ENCODE data around the gene CYGB.
A peak's percentile ranks its signal among the peaks of the same experiment; 100 is the strongest.
"Not testable (repeated sequence)": the region's sequence is repeated elsewhere in the genome, so short reads cannot be mapped to it uniquely, and the experiment has no call there.

CYGB gene

DNA sequence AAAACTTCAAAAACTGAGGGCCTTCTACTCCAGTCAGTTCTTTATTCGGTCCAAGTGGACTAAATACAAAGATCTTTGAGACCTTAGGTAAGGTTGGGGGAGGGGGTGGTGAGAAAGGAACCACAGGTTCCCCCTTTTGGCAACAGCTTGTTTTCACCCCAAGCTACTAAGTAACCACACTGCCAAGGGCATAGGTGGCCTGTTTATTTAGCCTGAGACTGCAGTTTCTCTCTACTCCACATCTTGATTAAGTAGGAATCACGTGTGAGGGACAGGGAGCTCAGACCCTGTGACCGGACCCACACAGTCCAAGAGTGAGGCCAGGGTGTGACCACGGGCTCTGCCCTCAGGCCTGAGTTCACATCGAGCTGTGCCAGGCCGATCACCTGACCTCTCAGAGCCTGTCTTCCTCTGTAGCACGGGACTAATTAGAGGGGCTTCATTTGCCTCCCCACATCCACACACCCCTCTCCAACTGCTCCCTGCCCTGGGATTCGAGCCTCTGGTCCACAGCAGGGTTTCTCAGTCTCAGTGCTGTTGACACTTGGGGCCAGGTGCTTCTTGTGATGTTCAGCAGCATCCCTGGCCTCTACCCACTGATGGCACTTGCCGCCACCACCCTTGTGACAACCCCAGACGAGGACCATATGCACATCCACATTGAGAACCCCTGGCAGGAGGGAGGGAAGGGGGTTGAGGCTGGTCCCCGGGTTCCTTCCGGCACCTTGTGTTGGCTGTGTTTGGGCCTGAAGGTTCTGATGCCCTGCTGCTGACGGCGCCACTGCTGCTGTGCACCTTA, 30.3 kb upstream of the CYGB start:
- no peak for DNase-seq (ENCODE audit: low read depth, low spot score)

DNA sequence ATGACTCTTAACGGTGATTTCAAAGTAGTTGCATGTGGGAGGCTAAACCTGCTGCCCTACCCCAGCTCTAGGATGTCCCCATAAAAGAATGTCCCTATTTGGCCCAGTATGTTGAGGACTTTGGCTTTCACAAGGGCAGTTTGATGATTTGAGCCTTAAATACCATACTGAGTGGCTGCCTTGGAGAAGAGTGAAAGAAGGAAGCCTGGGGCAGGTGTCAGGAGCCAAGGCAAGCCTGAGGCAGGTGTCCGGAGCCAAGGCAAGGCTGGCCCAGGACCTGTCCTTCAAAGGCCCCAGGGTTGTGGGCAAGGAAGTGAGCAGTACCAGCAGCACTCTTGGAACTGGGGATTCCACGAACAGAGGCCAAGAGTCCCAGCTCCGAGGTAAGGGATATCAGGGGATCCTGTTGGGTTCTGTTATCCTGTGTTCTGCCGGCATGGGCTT, 29.5 kb upstream of the CYGB start:
- no peak for DNase-seq (ENCODE audit: low read depth, low spot score)

DNA sequence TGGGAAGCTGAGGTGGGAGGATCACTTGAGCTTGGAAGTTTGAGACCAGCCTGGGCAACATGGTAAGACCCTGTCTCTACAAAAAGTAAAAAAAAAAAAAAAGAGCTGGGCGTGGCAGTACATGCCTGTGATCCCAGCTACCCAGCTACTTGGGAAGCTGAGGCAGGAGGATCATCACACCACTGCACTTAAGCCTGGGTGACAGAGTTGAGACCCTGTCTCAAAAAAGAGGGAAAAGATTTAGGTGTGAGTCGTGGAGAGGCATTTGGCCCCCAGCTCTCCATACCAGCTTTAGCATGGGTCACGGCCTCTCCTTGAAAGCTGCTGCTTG, 29.1 kb upstream of the CYGB start:
- no peak for DNase-seq (ENCODE audit: low read depth, low spot score)

DNA sequence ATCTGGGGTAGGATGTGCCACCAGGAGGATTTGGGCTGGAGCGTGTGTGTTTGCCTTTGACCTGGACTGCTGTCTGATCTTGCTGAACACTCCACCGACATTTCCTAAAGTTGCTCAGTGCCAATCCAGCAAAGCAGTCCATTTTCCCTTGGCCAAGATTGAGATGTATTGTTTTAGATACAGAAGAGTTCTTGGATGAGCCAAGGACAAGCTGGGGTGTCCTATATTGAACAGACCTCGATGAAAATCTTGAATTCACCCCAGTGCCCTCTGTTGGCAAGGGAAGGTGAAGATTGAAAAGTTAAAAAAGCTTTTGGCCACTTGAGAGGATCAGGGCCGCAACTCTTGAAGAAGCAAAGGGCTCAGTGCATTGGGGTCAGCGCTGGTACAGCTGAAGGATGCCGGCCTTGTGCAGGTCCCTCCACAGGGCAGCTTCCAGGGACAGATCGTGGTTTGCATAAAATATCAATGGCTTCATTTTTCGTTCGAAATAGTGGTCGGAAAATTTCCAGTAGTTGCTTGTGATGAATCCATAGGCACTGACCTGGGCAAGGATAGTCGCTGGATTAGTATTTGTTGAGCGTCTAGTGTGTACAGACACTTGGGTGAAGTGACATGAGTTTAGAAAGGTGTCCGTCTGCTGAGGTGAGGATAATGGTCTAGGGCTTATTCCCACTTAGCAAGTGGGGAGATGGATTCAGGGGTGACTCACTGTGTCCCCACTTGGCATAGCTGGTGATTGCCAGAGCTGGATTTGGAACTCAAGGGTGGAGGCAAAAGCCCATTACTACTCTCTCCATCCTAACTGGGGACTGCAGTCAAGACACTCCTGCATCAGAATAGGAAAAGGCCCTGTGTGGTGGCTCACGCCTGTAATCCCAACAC, 28.5 kb upstream of the CYGB start:
- DNase-seq (ENCODE audit: low read depth, low spot score), result no peak

DNA sequence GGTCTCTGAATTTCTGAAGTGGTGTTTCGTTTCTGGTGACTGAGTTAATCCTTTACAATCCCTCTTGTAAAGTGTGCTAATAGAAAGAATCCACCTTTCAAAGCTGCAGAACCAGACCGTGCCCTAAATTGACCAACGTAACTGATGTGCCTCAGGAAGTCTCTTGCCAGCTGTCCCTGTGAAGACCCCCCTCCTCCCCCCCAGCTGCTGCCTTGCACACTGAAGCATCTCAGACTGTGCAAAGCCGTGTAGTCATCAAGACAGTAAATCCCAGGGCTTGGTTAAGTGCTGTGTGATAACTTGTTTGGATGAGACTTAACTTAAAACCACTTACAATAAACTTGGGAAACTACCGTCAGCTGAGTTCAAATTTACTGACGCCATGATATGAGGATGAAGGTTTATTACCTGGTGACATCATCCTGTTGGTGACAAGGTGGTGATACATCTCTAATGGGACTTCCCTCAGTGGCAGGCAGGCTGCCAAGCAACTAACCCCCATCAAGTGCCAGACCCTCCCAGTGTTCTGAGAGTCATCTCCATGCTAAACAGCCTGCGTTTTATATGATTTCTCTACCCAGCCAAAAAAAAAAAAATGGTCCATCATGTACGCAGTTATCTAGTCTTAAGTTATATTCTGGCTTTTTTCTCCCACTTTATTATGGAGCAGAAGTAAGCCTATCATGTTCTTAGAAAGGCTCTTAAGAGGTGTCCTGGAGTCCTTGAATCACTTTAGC, 27.6 kb upstream of the CYGB start:
- DNase-seq (ENCODE audit: low read depth, low spot score), result not testable (repeated sequence)

DNA sequence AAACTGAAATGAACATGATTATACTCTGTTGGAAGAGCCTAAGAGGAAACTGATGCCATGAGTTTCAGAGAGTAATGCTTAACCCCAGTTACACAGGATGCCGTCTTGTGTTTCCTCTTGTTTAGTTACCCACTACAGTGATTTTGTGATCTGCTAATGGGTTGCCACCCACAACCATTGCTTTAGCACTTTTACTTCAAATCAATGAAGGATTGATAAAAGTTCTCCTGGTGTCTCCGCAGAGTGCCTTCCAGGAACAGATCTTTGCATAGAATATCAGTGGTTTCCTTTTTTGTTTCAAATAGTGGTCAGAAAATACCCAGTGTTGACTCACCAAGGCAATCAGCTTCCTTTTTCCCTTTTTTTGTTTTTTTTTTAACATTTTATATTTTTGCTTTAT, 25.9 kb upstream of the CYGB start:
- not testable (repeated sequence) for DNase-seq (ENCODE audit: low read depth, low spot score)

GRCh38 chr17:76562734-76563148, 25.2 kb upstream of the CYGB start:
- DNase-seq (ENCODE audit: low read depth, low spot score), result no peak

DNA sequence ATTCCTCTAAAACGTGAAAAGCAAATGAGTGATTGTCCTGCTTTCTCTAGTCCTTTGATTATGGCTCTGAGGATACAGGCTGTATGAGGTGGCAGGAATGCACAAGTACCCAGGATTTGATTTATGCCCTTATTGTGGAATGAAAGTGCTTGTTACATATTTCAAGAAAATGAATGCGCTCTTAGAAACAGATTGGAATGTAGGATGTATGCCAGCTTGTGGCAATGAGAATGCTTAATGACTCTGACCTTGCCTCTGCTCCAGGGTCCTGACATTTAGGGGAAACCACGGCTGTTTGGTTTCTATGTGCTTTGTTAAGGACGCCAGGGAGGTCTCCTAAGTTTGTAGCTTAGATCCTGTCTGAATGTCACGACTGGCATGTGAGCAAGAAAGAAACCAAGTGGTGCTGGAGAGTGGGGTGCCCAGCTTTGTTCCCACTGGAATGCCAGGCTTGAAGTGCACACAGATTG, 24.3 kb upstream of the CYGB start:
- DNase-seq (ENCODE audit: low read depth, low spot score), result no peak

DNA sequence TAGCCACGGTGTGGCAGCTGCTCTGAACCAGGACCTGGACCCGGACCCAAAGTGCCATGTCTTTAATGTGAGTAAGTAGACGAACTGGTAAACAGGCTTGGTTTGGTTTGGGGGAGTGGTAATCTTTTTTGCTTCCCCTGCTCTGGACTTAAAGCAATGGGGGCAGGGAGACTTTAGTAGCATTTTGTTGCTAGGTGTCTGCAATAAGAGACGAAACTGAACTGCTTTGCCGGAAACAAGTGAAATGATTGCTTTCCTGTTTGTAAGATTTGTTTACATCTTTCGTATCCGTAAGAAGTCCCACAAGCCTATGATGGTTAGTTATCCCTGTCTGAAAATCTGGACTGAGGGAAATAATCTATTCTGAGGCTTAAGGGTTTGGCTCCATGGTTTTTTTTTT, 23.8 kb upstream of the CYGB start:
- DNase-seq (ENCODE audit: low read depth, low spot score), result no peak

- DNase-seq (ENCODE audit: low read depth, low spot score), result no peak
Measured at GRCh38 chr17:76560877-76561221, 23.3 kb upstream of the CYGB start.

DNA sequence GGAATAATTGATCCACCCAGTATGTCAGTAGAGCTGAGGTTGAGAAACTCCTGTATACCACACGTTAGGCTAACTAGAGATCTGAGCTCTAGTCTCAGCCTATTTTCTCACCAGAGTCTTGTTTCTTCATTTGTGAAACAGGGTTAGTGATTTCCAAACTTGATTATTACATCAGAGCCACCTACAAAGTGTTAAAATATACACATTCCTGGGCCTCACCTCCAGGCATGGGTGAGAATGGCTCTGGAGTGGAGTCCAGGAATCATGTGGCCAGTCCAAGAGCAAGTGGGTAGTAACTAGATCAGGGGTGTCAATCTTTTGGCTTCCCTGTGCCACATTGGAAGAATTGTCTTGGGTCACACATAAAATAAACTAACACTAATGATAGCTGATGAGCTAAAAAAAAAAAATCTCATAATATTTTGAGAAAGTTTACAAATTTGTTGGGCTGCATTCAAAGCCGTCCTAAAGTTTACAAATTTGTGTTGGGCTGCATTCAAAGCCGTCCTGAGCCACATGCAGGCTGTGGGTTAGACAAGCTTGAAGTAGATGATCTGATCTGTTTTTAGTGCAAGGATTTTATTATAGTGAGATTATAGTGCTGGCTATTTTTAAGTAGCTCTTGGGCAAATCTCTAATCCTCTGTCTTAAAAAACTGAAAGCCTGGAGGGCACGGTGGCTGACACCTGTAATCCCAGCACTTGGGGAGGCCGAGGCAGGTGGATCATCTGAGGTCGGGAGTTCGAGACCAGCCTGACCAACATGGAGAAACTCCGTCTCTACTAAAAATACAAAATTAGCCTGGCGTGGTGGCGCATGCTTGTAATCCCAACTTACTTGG, 22.7 kb upstream of the CYGB start:
- no peak for DNase-seq (ENCODE audit: low read depth, low spot score)

- not testable (repeated sequence) for DNase-seq (ENCODE audit: low read depth, low spot score)
Measured at GRCh38 chr17:76559460-76559859, 22.0 kb upstream of the CYGB start.

- DNase-seq (ENCODE audit: low read depth, low spot score), result no peak
Measured at GRCh38 chr17:76558198-76559095, 20.9 kb upstream of the CYGB start.

DNA sequence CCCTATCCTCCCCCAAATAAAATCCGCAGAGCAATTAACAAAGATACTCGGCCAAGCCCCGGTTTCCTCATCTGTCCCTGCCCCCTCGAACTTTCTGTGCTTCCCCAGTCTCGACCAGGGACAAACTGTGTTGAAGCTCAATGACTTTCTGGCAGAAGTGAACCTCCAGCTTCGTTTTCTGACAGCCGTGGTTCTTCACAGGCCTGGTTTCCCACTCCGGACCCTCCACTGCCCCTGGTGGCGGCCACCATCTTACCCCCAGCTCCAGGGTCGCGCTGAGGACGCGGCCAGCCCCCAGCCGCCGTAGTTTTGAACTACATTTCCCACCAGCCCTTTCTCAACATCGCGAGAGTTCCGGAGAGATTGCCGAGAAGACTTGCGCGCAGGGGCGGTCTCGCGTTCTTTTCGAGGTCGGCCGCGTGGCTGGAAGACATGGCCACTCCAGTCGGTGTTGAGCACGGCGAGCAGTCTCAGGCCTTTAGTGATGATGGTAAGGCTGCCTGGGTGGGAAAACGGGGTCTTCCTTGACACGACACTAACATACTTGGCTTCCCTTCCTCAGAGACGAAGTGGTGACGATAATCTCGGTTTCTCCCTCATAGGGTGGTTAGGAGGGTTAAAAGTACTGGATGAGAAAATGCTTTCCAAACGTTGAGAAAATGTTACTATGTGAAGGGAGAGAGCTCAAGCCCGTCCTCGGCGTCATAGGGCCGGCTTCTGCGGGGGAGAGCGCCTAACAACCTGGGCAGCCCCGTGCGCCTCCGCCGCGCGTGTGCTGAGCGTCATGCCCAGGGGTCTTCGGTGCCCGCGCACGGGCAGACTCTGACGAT, 20.1 kb upstream of the CYGB start:
- DNase-seq (ENCODE audit: low read depth, low spot score), result peak; percentile 89

DNA sequence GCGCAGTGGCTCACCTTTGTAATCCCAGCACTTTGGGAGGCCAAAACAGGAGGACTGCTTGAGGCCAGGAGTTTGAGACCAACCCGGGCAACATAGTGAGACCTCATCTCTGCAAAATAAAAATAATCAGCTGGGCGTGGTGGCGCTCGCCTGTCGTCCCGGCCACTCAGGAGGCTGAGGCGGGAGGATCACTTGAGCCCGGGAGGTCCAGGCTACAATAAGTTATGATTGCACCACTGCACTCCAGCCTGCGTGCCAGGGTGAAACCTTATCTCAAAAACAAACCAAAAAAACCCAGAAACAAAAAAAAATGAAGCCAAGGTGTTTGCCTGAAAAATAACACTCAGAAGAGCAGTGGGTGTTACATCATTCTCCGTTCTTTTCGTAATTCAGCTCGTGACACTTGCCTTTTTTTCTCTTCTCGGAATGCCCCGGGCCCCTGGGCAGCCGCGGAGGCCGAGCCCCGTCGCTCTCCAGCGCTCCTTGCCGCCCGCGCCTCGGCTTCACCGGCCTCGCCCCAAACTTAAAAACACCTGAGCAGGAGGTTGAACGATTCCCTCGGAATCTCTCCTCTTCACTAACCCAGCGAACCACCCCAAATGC, 19.4 kb upstream of the CYGB start:
- no peak for DNase-seq (ENCODE audit: low read depth, low spot score)

- DNase-seq (ENCODE audit: low read depth, low spot score), result no peak
Measured at GRCh38 chr17:76554131-76554530, 16.6 kb upstream of the CYGB start.

DNA sequence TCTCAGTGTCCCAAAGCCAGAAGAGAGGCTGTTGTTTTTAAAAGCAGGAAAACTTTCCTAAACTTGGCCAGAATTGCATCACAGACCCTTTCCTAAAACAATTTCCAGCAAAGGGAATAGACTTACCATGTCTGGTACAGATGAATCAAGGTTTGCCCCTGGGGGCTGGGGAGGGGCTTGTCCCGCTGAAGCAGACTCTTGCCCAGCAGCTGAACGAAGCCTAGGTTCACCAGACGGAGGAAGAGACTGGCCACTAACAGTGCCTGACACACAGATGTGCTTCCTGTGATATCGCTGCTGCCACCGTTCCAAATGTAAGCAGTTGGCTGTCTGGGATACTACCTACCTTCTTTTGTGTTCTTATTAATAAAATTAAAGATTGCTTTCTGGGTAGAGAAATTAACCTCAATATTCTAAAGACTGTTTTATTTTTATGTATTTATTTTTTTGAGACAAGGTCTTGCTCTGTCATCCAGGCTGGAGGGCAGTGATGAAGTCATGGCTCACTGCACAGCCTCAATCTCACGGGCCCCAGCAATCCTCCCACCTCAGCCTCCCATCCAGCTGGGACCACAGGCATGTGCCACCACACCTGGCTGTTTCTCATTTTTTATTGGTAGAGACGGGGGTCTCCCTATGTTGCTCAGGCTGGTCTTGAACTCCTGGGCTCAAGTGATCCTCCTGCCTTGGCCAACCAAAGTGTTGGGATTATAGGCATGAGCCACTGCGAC, 15.8 kb upstream of the CYGB start:
- DNase-seq (ENCODE audit: low read depth, low spot score), result no peak

DNA sequence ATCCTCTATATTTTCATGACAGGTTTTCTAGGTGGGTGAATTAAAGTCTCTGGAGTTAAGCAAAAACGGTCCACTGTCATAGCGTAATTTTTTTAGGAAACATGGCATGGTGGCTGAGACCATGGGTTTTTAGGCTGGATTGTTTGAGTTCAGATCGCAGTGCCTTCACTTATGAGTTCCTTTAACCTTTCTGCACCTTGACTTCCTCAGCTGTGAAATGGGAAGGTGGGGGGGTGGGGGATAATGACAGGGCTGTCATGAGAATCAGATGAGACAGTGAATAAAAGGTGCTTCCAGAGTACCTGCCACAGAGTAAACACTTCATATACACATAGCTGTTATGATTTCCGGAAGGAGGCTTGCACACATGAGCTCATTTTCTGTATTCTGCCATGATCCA, 14.2 kb upstream of the CYGB start:
- DNase-seq (ENCODE audit: low read depth, low spot score), result no peak

All from iPS DF 19.7 (cell line).